Pulmonary artery endothelial cell (primary cell): ENCODE results near the gene TIGD1. TPM values are rescaled to one million over a fixed set of nuclear protein-coding genes. Genes with fewer than 3 reads are reported as not detected.

Experiments
- DNase-seq: peaks from one replicate; pipeline ENCODE4 v3.0.0-alpha.2; 2011; ENCODE audit warnings: low read depth, low spot score
- total RNA-seq: library from RNA; depleted of rRNA; stranded (reverse); fragments of >200 nt; gene quantifications from 2 replicates; pipeline ENCODE4 v1.2.3, GENCODE V29; 2014

TIGD1 gene
- total RNA-seq, 1 donor from 2014 or later, result 1.8 TPM

GRCh38 chr2:232523682-232524597, 26.4 kb downstream of the TIGD1 start:
- no peak for DNase-seq

DNA sequence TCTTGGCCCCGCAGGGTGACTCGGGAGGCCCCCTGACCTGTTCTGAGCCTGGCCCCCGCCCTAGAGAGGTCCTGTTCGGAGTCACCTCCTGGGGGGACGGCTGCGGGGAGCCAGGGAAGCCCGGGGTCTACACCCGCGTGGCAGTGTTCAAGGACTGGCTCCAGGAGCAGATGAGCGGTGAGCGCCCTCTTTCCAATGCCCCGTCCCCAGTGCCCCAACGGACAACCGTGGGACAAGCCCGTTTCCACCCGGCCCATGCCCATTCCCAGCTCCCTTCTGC, 27.0 kb downstream of the TIGD1 start:
- no peak for DNase-seq

- DNase-seq, result no peak
These were observed 27.5 kb downstream of the TIGD1 start for GRCh38 chr2:232522623-232523401.

GRCh38 chr2:232521959-232522622, 28.3 kb downstream of the TIGD1 start:
- no peak for DNase-seq

GRCh38 chr2:232521098-232521497, 29.3 kb downstream of the TIGD1 start:
- DNase-seq, result no peak

GRCh38 chr2:232520489-232520888, 29.9 kb downstream of the TIGD1 start:
- DNase-seq, result no peak

DNA sequence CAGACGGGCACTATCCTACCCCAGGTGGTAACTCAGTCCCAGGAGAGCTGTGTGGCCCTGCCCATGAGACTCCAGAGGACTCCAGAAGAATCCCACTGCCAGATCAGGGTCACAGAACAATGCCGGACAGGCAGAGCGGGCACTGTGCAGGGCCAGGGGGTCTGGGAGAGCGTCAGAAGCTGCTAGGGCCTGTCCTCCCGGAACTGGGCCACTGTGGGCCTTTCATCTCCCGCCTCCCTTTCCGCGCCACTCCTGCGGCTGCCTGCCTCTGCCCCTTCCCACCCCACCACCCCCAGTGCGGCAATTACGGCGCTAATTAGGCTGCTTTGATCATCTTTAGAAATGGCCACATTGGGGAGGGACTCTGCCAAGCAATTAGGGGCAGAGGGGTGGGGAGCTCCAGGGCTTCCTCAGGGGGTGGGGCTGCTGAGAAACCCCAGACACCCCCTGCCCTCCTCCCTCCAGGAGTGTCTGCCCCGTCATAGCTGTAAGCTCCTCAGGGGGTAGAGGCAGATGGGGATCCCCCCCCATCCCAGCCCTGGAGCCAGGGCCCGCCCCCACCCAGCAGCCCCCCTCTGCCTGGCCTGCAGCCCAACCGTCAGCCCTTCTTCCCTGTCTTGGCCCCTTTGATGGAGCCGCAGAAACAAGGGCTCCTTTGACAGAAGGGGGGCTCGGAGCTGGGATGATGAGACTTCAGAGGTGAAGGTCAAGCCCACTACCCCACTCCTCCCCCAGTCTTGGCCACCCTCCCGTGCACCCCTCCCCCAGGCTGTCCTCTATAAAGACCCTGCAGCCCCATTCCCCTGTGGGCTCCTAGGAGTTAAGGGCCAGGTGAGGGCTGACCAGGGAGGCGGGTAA, 30.5 kb downstream of the TIGD1 start, which contains the start of gene PRSS56:
PRSS56 (plus strand) TSS at position 808 of the 858 bp plus-strand sequence. CDS start 211 bp downstream, outside the sequence.
- no peak for DNase-seq

DNA sequence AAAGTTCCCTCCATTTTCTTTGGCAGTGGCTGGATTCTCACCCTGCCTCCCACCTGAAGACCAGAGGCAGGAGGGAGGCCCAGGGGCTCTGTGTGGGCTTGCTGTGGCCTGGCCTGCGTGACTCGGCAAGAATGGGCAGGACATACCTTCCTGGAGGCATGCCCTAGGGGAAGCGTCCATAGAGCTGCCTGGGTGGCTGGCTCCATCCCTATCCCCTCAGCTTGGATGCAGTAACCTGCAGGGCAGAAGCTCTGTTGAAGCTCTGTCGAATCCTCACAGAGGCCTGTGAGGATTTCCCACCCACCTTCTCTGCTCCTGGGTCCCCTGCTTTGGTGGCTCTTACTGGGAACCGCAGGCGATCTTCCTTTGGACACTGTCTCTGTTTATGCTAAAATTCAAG, 31.5 kb downstream of the TIGD1 start:
- no peak for DNase-seq

DNA sequence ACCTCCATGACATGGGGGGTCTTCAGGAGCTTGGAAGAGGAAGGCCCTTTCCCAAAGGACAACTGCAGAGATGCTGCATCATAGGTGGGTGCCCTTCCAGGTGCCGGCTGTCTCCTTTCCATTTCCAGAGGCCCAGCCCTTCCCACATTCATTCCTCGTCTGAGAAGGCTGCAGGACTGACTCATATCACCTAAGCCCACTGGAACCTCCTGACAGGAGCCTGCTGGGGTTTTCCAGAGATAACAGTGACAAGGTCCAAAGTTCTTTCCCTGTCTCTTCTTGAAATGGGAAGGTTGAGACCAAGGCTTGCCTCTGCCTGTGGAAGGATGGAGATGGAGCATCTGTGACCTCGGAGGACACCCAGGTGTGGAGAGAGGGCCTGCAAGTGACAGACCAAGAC, 33.8 kb downstream of the TIGD1 start:
- no peak for DNase-seq

- DNase-seq, result no peak
These were observed 34.7 kb downstream of the TIGD1 start for GRCh38 chr2:232515639-232516038.

- no peak for DNase-seq
These were observed 37.0 kb downstream of the TIGD1 start for GRCh38 chr2:232513353-232513752.

DNA sequence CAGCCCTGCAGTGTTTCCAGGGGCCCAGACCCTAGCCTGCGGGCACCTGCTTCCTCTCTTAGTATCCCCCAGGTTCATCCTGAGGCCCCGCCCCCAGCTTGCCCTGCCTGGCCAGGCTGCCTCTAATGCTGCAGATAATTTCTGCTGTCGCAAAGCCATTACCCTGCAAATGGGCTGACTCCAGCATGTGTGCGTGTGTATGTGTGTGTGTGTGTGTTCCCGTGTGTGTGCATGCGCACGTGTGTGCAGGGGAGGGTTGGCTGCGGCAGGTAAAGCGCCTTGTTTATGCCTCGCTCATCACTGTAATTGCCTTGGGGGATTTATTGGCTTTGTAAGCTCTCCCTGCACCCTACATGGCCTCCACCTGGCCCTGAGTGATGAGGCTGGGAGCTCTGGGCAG, 37.8 kb downstream of the TIGD1 start:
- DNase-seq, result no peak

GRCh38 chr2:232511336-232511890, 38.9 kb downstream of the TIGD1 start:
- DNase-seq, result no peak

DNA sequence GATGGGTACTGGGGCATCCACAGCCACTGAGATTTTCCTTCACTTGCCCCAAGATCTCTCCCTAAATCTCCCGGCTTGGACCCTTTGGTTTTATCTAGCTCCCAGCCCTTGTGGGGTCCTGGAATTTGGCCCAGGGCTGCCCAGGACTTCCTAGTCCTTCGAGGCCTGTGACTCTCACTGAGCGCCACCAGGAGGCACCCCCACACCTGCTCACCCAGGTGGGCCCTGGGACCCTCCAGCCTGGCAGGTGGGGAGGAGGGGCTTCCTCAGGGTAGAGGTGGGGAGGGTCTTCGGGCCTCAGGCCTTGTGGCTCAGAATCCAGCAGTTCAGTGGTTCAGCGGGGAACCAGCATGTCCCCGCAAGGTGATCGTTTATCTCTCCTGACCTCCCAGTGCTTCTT, 42.1 kb downstream of the TIGD1 start:
- no peak for DNase-seq

- DNase-seq, result no peak
These were observed 43.6 kb downstream of the TIGD1 start for GRCh38 chr2:232506709-232507108.

DNA sequence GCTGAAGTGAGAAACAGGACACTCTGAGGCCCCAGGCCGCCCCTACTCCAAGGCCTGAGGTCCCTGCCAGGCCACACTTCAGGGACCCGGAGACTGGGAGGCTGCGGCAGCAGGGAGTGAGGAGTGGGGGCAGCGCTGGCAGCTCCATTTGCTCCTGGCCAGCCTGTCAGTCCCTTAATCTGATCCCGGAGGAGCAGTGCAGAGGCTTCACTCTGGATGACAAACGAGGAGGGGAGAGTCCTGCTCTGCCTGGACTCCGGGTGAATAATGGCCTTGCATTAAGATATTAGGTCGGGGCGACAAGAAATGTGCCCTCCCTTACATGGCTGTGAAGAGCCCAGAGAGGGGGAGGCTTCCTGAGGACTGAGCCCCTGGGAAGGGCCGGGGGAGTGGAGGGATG, 44.5 kb downstream of the TIGD1 start:
- DNase-seq, result no peak

- no peak for DNase-seq
These were observed 45.9 kb downstream of the TIGD1 start for GRCh38 chr2:232504438-232504837.

DNA sequence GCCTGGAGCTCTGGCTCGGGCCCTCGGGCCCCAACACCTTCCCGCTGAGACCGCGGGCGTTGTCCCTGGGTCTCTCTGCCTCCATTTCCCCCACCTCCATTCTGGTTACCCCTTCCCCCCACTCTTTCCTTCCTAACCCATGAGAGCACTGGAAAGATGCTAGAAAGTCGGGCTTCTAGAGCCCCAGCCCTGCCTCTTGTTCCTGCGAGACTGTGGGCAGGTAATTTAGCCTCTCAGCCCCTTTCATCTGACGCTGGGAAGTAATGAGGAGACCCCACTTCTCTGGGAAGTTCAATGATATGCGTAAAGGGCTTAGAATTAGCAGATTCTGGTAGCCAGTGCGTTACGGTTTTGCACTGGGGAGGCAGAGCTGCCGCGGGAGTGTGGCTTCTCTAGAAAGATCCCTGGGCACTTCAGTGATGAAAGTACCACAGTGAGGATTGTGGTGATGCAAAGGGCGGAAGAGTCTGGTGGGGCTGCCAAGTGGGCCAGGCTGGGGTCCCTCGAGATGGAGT, 46.5 kb downstream of the TIGD1 start:
- no peak for DNase-seq

GRCh38 chr2:232502911-232503808, 47.2 kb downstream of the TIGD1 start:
- DNase-seq, result no peak

DNA sequence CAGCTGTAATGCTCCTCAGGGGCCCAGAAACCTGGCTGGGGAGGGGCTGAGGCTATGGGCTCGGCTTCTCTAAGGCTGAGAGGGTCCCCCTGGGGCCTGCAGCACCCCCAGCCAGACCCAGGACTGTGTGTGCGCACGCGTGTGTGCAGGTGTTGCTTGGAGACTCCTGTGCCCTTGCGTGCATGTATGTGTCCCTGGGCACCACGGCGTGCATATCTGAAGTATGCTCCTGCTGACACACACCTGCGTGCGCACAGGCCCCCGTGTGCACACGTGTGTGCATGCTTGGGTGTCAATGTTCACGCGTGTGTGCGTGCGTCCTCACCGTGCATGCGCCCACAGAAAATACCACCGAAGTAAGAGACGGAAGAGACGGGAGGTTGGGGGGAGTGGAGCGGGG, 47.8 kb downstream of the TIGD1 start:
- no peak for DNase-seq
